ENCODE results near the gene ACAD10. TPM values are rescaled to one million over a fixed set of nuclear protein-coding genes. Genes with fewer than 3 reads are reported as not detected.

ACAD10 gene
- total RNA-seq, 4 donors from 2014 or later, result 8.8 to 21.6 (median 16.8) TPM

DNA sequence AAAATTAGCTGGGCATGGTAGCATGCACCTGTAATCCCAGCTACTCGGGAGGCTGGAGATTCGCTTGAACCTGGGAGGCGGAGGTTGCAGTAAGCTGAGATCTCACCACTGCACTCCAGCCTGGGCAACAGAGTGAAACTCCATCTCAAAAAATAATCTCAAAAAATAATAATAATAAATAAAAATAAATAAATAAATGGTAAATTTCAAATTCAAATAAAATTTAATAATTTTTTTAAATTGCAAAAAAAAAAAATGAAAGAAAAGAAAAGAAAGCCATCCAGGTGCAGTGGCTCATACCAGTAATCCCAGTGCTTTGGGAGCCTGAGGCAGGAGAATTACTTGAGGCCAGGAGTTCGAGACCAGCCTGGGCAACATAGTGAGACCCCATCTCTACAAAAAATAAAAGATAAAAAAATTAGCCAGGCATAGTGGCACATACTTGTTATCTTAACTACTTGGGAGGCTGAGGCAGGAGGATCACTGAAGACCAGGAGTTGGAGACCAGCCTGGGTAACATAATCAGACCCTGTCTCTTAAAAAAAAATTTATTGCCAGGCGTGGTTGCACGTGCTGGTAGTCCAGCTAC lies 117.3 kb downstream of the ACAD10 start:
- Histone ChIP-seq H3K4me3 (no peak overlapping the region), H3K27ac (replicated peaks in 1 of 4) (no peak overlapping the region), H3K27me3 (no peaks in the 10 kb centered on the region), H3K9me3 (no peaks in the 10 kb centered on the region), H3K4me1 (peaks cover 0 to 6% (median 1%) of the 10 kb centered on the region in 4 donors), H3K36me3 (peaks cover 90 to 100% (median 95%) of the 10 kb centered on the region in 4 donors)
- no peak for DNase-seq (ENCODE audit: extremely low spot score)
- 96% methylated on average over 6 of the region's 6 CpGs for WGBS
- TF ChIP-seq POLR2AphosphoS5 (IDR thresholded peaks at IDR 0.05), result no peak
- TF ChIP-seq EP300 (IDR thresholded peaks at IDR 0.05), result no peak
- TF ChIP-seq, protein P1, sequence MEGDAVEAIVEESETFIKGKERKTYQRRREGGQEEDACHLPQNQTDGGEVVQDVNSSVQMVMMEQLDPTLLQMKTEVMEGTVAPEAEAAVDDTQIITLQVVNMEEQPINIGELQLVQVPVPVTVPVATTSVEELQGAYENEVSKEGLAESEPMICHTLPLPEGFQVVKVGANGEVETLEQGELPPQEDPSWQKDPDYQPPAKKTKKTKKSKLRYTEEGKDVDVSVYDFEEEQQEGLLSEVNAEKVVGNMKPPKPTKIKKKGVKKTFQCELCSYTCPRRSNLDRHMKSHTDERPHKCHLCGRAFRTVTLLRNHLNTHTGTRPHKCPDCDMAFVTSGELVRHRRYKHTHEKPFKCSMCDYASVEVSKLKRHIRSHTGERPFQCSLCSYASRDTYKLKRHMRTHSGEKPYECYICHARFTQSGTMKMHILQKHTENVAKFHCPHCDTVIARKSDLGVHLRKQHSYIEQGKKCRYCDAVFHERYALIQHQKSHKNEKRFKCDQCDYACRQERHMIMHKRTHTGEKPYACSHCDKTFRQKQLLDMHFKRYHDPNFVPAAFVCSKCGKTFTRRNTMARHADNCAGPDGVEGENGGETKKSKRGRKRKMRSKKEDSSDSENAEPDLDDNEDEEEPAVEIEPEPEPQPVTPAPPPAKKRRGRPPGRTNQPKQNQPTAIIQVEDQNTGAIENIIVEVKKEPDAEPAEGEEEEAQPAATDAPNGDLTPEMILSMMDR (IDR thresholded peaks at IDR 0.05), result no peak
- no peak for TF ChIP-seq POLR2A (IDR thresholded peaks at IDR 0.05; ENCODE audit: low read depth)
- intact Hi-C loops (cut with DNase I), result no loop called here

DNA sequence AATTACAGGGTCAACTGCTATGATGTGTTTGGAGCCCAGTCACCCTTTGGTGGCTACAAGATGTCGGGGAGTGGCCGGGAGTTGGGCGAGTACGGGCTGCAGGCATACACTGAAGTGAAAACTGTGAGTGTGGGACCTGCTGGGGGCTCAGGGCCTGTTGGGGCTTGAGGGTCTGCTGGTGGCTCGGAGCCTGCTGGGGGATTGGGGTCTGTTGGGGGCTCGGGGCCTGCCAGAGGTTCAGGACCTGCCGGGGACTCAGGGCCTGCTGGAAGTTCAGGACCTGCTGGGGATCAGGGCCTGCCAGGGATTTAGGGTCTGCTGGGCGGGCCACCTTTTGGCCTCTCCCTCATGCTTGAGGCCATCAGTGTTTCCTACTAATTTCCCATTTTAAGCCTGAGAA lies 118.0 kb downstream of the ACAD10 start:
- Histone ChIP-seq H3K4me3 (no peak overlapping the region), H3K27ac (replicated peaks in 1 of 4) (no peak overlapping the region), H3K27me3 (no peaks in the 10 kb centered on the region), H3K9me3 (no peaks in the 10 kb centered on the region), H3K4me1 (no peaks in the 10 kb centered on the region), H3K36me3 (peaks cover 89 to 100% (median 94%) of the 10 kb centered on the region in 4 donors)
- TF ChIP-seq, protein P1 (IDR thresholded peaks at IDR 0.05), result no peak
- TF ChIP-seq EP300 (IDR thresholded peaks at IDR 0.05) (no peak), POLR2A (IDR thresholded peaks at IDR 0.05; ENCODE audit: low read depth) (no peak), POLR2AphosphoS5 (IDR thresholded peaks at IDR 0.05) (no peak)
- DNase-seq (ENCODE audit: extremely low spot score), result no peak
- intact Hi-C loops (cut with DNase I), result no loop called here
- WGBS, result 91% methylated on average over 8 of the region's 8 CpGs

DNA sequence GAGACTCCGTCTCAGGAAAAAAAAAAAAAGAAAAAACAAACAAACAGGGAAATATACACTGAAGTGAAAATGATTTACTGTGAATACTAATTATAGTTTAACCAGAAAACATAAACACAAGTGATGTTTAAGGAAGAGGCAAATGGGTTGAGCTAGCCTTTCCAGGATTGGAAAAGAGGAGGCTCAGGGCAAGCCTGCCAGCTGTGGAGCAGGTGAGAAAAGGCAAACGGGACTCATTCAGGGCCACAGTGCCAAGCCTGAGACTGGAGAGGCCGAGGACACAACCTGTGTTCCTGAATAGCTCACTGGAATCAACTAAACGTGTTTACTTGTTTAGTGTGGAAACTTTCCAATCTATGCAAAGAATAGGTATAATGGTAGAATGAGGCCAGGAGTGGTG lies 120.5 kb downstream of the ACAD10 start:
- H3K27ac ChIP-seq (replicated peaks in 1 of 4), result no peak overlapping the region
- H3K4me1 ChIP-seq, result no peaks in the 10 kb centered on the region
- TF ChIP-seq POLR2A (IDR thresholded peaks at IDR 0.05; ENCODE audit: low read depth) (no peak), POLR2AphosphoS5 (IDR thresholded peaks at IDR 0.05) (no peak), EP300 (IDR thresholded peaks at IDR 0.05) (no peak)
- H3K4me3 ChIP-seq, result no peak overlapping the region
- intact Hi-C loops (cut with DNase I), result no loop called here
- WGBS, result 87% methylated on average over 4 of the region's 4 CpGs
- H3K36me3 ChIP-seq, result peaks cover 78 to 100% (median 94%) of the 10 kb centered on the region in 4 donors
- no peak for DNase-seq (ENCODE audit: extremely low spot score)
- no peaks in the 10 kb centered on the region for H3K9me3 ChIP-seq
- H3K27me3 ChIP-seq, result no peaks in the 10 kb centered on the region

Small RNA genes lying within 50 kb of the gene (small RNA-seq; reads per million reads assigned to genes)
- gene MIR6761, result 2.2 to 6.0 (median 5.1) reads per million in 3 donors

Other genes starting within 250 kb of the ACAD10 start
- gene ATXN2, start 86.7 kb upstream of the ACAD10 start, total RNA-seq, result 10 to 100 TPM; 32.0 to 57.3 (median 52.0) TPM
- 10 to 100 TPM; 17.4 to 23.8 (median 20.7) TPM for gene BRAP, start 97 bp upstream of the ACAD10 start, total RNA-seq
- 100 to 1,000 TPM; 148 to 278 (median 209) TPM for gene ALDH2, start 80.9 kb downstream of the ACAD10 start, total RNA-seq
- gene MAPKAPK5, start 156.2 kb downstream of the ACAD10 start, total RNA-seq, result 10 to 100 TPM; 30.3 to 43.7 (median 34.1) TPM